Prostate gland (tissue), 2 donors: ENCODE measurements around the gene CAT. TPM values are rescaled to one million over a fixed set of nuclear protein-coding genes. Genes with fewer than 3 reads are reported as not detected.

ENCODE experiments used
- DNase-seq: peaks from one replicate; pipeline ENCODE4 v3.0.0-alpha.2; 2019; ENCODE audit warnings: low spot score
- H3K27ac ChIP-seq, 2 donors: fragments of 200-600 bp; sonication (generic); 2 replicates each; pipeline ENCODE4 v1.5.1; 2017 to 2019
- H3K27me3 ChIP-seq: fragments of 200-600 bp; sonication (generic); replicated peaks from 2 replicates; pipeline ENCODE4 v1.5.1; 2019; ENCODE audit not compliant: insufficient read depth
- H3K36me3 ChIP-seq, 2 donors: fragments of 200-600 bp; sonication (generic); 1 replicate in 1 of 2; 2 replicates in 1 of 2; pipeline versions ENCODE4 v1.5.1 to v1.8.1; 2017 to 2019
- H3K4me1 ChIP-seq: fragments of 200-600 bp; sonication (generic); replicated peaks from 2 replicates; pipeline ENCODE4 v1.5.1; 2019
- H3K4me3 ChIP-seq, 2 donors: fragments of 200-600 bp; sonication (generic); 2 replicates each; pipeline ENCODE4 v1.5.1; 2017 to 2019
- H3K9me3 ChIP-seq: fragments of 200-600 bp; sonication (generic); 2 replicates; pipeline ENCODE4 v1.5.1; 2017
- POLR2A ChIP-seq: fragments of 450-650 bp; IDR thresholded peaks from one replicate; pipeline ENCODE4 v1.6.1; 2016; ENCODE audit warnings: antibody characterized with exemption, mild to moderate bottlenecking
- POLR2AphosphoS5 ChIP-seq: sonication (generic); formaldehyde crosslinking; IDR thresholded peaks from one replicate; pipeline ENCODE4 v1.6.1; 2017; ENCODE audit warnings: antibody characterized with exemption
- WGBS: methylation state at CpG from one replicate; pipeline ENCODE4 v1.1.5; 2018; 5-methylcytosine and 5-hydroxymethylcytosine counted together
- intact Hi-C: fragments of 100-400 bp; cut with DNase I; formaldehyde crosslinking; loops from one replicate; pipeline ENCODE4 v1.14.2; 2022
- total RNA-seq, 2 donors: library from RNA; depleted of rRNA; stranded (reverse); fragments of >200 nt; gene quantifications; one replicate each; pipeline ENCODE4 v1.1.0, GENCODE V29; 2016
- TF ChIP-seq, protein P1 (sequence below), 4 experiments: fragments of 200-600 bp in 2 of 4; fragments of 450-650 bp in 2 of 4; sonication (generic) in 2 of 4; IDR thresholded peaks; 1 replicate in 3 of 4; 2 replicates in 1 of 4; pipeline ENCODE4 v1.5.1; 2016 to 2019; ENCODE audit warnings: antibody characterized with exemption in 4 of 4, mild to moderate bottlenecking in 2 of 4, moderate library complexity in 2 of 4

The CAT gene
- total RNA-seq, 2 donors from 2014 or later = 67.3 to 167 TPM

DNA sequence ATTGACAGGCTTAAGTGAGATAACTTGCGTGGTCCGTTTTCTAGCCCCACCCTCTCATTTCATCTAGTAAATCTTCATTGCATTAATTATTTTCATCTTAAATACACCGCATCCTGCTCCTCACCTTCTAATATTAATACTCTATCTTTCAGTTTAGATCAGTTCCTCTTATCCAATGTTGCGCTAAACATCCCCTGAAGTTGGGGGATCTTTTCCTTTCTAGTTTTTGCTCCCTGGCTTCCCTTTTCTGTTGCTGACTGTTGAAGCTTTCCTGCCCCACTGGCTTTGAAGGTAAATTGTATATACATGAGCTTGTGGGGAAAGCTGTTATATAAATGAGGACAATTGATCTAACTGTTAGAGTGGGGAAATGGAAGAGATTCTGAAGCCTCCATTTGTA, 7.2 kb downstream of the CAT start:
- intact Hi-C loops = no loop called here
- Histone ChIP-seq H3K27me3 (no peaks in the 10 kb centered on the region), H3K36me3 (no peaks in the 10 kb centered on the region), H3K4me1 (no peaks in the 10 kb centered on the region), H3K27ac (no peak overlapping the region), H3K9me3 (no peaks in the 10 kb centered on the region), H3K4me3 (no peak overlapping the region)
- TF ChIP-seq, protein P1, sequence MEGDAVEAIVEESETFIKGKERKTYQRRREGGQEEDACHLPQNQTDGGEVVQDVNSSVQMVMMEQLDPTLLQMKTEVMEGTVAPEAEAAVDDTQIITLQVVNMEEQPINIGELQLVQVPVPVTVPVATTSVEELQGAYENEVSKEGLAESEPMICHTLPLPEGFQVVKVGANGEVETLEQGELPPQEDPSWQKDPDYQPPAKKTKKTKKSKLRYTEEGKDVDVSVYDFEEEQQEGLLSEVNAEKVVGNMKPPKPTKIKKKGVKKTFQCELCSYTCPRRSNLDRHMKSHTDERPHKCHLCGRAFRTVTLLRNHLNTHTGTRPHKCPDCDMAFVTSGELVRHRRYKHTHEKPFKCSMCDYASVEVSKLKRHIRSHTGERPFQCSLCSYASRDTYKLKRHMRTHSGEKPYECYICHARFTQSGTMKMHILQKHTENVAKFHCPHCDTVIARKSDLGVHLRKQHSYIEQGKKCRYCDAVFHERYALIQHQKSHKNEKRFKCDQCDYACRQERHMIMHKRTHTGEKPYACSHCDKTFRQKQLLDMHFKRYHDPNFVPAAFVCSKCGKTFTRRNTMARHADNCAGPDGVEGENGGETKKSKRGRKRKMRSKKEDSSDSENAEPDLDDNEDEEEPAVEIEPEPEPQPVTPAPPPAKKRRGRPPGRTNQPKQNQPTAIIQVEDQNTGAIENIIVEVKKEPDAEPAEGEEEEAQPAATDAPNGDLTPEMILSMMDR (IDR thresholded peaks at IDR 0.05) = no peak
- TF ChIP-seq POLR2A (no peak), POLR2AphosphoS5 (no peak)
- DNase-seq = no peak
- WGBS = 76% methylated on average over 4 of the region's 4 CpGs

DNA sequence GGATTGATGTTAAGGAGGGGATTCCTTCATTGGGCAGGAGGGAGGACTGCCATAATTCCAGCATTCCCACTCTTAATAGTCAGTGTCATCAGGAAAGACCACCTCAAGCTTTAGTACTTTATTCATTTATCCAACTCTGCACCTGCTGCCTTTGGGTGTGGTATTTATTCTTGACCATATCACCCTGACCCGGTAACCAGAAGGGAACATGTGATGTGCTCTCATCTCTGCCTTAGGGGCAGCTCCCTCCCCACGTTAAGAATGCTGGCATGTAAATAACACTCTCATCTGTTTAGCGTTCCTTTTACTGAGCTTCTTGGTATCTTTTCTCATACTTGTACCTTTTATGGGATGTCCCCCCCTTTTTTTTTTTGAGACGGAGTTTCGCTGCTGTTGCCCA, 7.7 kb downstream of the CAT start:
- DNase-seq = no peak
- Histone ChIP-seq H3K27ac (no peak overlapping the region), H3K4me3 (no peak overlapping the region), H3K9me3 (no peaks in the 10 kb centered on the region), H3K36me3 (no peaks in the 10 kb centered on the region), H3K4me1 (no peaks in the 10 kb centered on the region), H3K27me3 (no peaks in the 10 kb centered on the region)
- 74% methylated on average over 5 of the region's 5 CpGs for WGBS
- intact Hi-C loops = no loop called here
- TF ChIP-seq POLR2A (no peak), POLR2AphosphoS5 (no peak)
- TF ChIP-seq, protein P1 (IDR thresholded peaks at IDR 0.05) = no peak

- DNase-seq = no peak
- H3K27ac ChIP-seq = no peak overlapping the region
- no peaks in the 10 kb centered on the region for H3K36me3 ChIP-seq
- intact Hi-C loops = no loop called here
- TF ChIP-seq POLR2AphosphoS5 (no peak), POLR2A (no peak)
- TF ChIP-seq, protein P1 (IDR thresholded peaks at IDR 0.05) = no peak
- H3K27me3 ChIP-seq = no peaks in the 10 kb centered on the region
- H3K4me1 ChIP-seq = no peaks in the 10 kb centered on the region
- no peak overlapping the region for H3K4me3 ChIP-seq
- no peaks in the 10 kb centered on the region for H3K9me3 ChIP-seq
These were observed 8.3 kb downstream of the CAT start for GRCh38 chr11:34447044-34447443.

DNA sequence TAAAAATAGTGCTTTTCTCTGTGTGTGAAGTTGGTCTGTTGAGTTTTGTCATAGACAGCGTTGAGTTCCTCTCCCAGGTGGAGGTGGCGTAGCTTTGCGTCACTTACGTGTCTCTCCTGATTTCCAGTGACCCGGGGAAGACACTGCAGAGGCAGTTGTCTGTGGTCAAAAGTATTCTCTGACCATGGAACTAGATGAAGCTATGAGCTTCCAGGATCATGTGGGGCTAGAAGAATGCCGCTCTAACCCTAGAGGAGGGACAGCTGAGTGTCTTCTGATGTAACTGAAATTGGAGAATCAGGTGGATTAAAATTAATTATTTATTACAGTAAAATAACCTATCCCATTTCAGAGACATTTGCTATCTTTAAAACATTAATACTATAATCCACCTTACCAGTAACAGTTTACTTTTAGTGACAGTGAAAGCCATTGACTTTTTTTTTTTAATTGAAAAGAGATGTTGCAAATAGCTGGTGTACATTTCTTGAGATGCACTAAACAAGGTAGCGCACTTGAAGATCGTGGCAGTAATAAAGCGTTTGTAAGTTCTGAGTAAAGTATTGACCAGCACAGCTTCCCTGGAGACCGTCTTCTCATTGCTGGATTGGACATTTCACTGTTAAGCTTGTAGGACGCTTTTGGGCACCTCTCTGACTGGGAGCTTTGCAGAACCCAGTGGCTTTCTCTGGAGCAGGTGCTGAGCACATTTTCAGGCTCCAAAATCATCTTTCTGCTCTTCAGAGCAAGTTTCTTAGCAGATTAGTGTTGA, 9.7 kb downstream of the CAT start:
- Histone ChIP-seq H3K9me3 (no peaks in the 10 kb centered on the region), H3K4me1 (no peaks in the 10 kb centered on the region), H3K27ac (no peak overlapping the region), H3K4me3 (no peak overlapping the region), H3K36me3 (peaks cover 0 to 4% of the 10 kb centered on the region in 2 donors), H3K27me3 (no peaks in the 10 kb centered on the region)
- 89% methylated on average over 11 of the region's 11 CpGs for WGBS
- no peak for DNase-seq
- TF ChIP-seq POLR2AphosphoS5 = no peak
- TF ChIP-seq POLR2A = no peak
- TF ChIP-seq, protein P1 (IDR thresholded peaks at IDR 0.05) = no peak
- intact Hi-C loops = no loop called here

DNA sequence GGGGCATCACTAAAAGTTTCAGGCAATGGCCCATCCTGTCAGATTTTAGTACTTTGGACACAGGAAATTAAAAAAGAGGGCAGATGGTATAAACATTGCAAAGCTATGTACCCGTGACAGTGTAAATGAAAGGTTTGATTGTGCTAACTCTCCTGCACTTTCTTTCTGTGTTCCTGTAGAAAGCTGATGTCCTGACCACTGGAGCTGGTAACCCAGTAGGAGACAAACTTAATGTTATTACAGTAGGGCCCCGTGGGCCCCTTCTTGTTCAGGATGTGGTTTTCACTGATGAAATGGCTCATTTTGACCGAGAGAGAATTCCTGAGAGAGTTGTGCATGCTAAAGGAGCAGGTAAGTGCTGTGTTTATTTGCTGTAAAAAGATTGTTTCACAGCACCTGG, 10.3 kb downstream of the CAT start:
- no peak for DNase-seq
- no peaks in the 10 kb centered on the region for H3K9me3 ChIP-seq
- TF ChIP-seq POLR2A (no peak), POLR2AphosphoS5 (no peak)
- TF ChIP-seq, protein P1 (IDR thresholded peaks at IDR 0.05) = no peak
- intact Hi-C loops = no loop called here
- WGBS = 49% methylated on average over 3 of the region's 3 CpGs
- no peak overlapping the region for H3K4me3 ChIP-seq
- H3K4me1 ChIP-seq = no peaks in the 10 kb centered on the region
- no peaks in the 10 kb centered on the region for H3K27me3 ChIP-seq
- peaks cover 0 to 4% of the 10 kb centered on the region in 2 donors for H3K36me3 ChIP-seq
- H3K27ac ChIP-seq = no peak overlapping the region
